AG08396 (cell line): ENCODE results near the gene ZNF366.

ENCODE experiments used
- DNase-seq: peaks from one replicate; pipeline ENCODE4 v3.0.0; 2012; ENCODE audit warnings: low spot score, mixed read lengths

Gene ZNF366

DNA sequence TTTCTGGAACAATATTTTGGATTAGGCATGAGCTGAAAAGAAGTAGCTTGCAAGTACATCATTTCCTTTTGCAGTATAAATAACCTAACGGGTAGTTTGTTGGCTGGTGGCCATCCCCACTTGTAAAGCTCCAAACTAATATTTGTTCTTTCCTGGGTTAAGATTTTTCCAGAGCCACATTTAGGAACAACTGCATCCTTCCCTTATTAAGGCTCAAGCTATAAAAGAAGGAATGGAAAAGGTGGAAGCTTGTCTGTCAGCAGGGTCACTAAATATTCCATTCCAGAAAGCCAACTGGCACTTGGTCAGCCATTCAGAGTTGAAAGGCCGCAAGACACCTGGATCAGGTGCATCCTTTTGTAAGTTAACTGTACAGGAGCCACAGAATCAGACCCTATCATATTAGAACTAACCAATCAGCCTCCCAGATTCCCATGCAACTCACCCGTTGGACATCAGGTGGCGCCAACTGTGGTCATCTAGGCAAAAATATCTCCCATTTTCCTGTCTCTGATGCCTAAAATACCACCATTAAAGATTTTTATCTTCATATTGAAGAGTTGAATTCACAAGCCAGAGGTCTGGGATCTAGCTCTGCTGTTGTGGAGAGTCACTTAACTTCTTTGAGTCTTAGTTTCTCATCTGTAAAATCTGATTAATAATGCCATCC lies 104.1 kb downstream of the ZNF366 start:
- no peak for DNase-seq

DNA sequence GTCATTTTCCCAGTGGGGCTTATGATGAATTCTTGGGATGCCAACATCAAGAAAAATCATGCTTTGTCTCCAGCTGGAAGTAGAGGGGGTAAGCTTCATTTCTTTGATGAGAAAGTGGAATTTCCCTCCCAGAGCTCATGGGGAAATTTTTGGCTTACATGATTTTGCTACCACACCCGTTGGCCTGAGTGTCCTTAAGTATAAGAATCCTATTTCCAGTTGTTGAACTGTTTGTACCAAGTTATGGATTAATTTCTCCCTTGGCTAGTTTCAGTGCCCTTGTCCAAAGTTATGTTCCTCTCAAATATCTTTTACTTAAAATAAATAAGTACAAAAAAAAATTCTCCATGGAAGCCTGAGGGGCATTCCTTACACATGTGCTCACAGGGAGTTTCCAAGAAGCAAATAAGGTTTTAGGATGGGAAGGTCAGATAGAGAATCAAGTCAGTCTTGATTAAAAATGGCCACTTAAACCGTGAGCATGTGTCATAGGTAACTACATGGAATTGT lies 104.8 kb downstream of the ZNF366 start:
- no peak for DNase-seq

DNA sequence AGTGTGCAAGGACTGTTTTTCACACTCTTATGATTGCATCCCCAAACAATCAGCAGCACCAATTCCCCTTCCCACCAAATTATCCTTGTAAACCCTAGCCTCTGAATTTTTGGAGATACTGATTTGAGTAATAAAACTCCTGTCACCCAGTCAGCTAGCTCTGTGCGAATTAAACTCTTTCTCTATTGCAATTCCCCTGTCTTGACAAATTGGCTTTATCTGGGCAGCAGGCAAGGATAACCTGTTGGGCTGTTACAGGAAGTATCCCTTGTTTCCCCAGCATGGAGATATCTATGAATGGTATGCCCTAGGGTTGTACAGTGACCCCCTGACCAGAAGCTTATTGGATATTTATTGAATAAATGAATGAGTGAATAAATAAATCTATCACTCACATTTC lies 106.3 kb downstream of the ZNF366 start:
- no peak for DNase-seq

DNA sequence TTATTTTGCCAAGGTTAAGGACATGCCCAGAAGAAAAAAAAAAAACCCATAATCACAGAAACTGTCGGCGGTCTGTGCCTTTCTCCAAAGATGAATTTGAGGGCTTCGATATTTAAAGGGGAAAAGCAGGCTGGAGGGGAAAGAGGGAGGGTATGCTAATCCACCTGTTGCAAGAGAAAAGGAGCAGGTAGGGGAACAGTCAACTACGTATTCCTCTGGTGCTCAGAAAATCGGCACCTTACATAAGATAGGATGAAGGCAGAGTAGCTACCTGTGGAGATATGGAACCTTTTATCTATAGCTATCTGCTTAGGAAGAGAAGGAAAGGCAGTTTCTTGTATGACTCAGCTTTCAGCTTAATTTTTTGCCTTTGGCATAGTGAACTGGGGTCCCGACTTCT lies 109.4 kb downstream of the ZNF366 start:
- no peak for DNase-seq

DNA sequence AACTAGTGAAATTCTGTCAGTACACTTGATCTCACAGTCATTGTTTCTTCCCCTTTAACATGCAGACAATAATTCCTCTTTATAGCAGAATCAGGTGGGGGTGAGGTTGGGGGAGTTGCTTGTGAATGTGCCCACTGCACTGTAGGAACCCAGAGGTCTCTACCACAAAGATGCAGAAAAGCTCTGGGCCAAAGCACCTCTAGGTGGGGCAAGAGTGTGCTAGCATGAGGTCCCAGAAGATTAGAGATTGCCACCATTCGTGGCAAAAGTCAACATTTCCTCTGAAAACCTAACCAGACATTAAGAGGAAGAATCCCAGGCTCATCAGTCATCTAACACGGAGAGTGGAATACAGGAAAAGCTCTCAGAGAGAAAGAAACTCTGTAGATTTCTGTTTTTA lies 112.5 kb downstream of the ZNF366 start:
- DNase-seq, result no peak

DNA sequence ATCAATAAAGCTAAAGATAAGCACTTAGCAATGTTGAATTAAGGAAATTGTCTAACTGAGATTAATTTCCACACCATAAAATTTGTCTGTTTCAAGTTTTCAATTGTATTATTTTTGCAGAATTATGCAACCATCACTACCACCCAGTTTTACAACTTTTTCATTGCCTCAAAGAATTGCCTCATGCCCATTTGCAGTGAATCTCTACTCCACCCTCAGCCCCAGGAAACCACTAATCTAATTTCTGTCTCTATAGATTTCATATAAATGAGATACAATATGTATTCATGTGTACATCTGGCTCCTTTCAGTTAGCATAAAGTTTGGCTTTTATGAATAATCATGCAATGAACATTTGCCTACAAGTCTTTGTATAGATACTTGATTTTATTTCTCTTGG lies 114.2 kb downstream of the ZNF366 start:
- no peak for DNase-seq
